Measurements from ENCODE around the gene MRPL55. TPM values are rescaled to one million over a fixed set of nuclear protein-coding genes. Genes with fewer than 3 reads are reported as not detected.

MRPL55 gene
- total and polyA plus RNA-seq, 2 of the 4 experiments (the other 2 are of a cell fraction), result 48.9 to 95.4 TPM

DNA sequence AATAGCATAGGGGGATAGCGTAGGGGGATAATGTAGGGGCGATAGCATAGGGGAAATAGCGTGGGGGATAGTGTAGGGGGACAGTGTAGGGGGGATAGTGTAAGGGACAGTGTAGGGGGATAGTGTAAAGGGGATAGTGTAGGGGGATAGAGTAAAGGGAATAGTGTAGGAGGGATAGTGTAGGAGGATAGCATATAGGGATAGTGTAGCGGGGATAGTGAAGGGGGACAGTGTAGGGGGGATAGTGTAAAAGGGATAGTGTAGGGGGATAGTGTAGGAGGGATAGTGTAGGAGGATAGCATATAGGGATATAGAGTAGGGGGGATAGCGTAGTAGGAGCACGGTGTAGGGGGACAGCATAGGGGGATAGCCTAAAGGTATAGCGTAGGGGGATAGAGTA, 40.7 kb downstream of the MRPL55 start:
- Histone ChIP-seq H3K56ac (ENCODE audit: extremely low read depth, insufficient read depth, low read length) (no peak overlapping the region), H4K91ac (ENCODE audit: insufficient read depth, low read depth, low read length) (no peak overlapping the region), H4K5ac (ENCODE audit: low read depth, low read length) (no peak overlapping the region), H3K36me3 (ENCODE audit: control insufficient read depth, insufficient read depth, low read length) (no peaks in the 10 kb centered on the region), H2AK9ac (replicated peaks; ENCODE audit: low read depth, low read length, poor library complexity) (no peak overlapping the region), H3K9me1 (ENCODE audit: insufficient read depth, low read length) (no peaks in the 10 kb centered on the region), H3K4ac (ENCODE audit: low read depth, low read length) (no peak overlapping the region), H2BK15ac (ENCODE audit: low read depth, low read length) (no peak overlapping the region), H2BK120ac (ENCODE audit: low read depth, low read length) (no peak overlapping the region), H3K4me3 (ENCODE audit: insufficient read depth, low read depth, low read length) (no peak overlapping the region), H3K4me2 (ENCODE audit: low read depth, low read length) (no peak overlapping the region), H4K20me1 (ENCODE audit: insufficient read depth, low read length) (peaks cover 3% of the 10 kb centered on the region; the same call in 1 of the 2 replicates), H2BK20ac (ENCODE audit: low read depth, low read length) (no peak overlapping the region), H3K9me3 (ENCODE audit: control insufficient read depth, insufficient read depth, low read length) (no peaks in the 10 kb centered on the region), H3K14ac (replicated peaks; ENCODE audit: low read depth, low read length) (no peak overlapping the region), H2BK5ac (ENCODE audit: low read depth, low read length, poor library complexity, severe bottlenecking) (no peak overlapping the region), H3K27me3 (ENCODE audit: control insufficient read depth, insufficient read depth, low read length) (peaks cover 40% of the 10 kb centered on the region), H3K9ac (ENCODE audit: low read depth, low read length) (no peak overlapping the region), H3K18ac (ENCODE audit: low read depth, low read length) (no peak overlapping the region), H3K4me1 (ENCODE audit: control insufficient read depth, insufficient read depth, low read length) (no peaks in the 10 kb centered on the region), H3K23ac (ENCODE audit: low read depth, low read length) (no peak overlapping the region), H2AFZ (replicated peaks; ENCODE audit: low read length, poor library complexity) (no peak overlapping the region), H3K79me1 (ENCODE audit: low read depth in 1 of 2, low read length in 2 of 2) (no peaks in the 10 kb centered on the region), H3K27ac (ENCODE audit: insufficient read depth, low read length) (no peak overlapping the region), H4K8ac (ENCODE audit: low read depth in 2 of 2, low read length in 2 of 2) (no peak overlapping the region), H2AK5ac (ENCODE audit: low read depth, low read length) (no peak overlapping the region)
- dilution Hi-C loops (cut with HindIII; ENCODE audit: low sequenced_read_pairs, unreplicated experiment) (no loop called here), intact Hi-C loops (cut with micrococcal nuclease) (no loop called here), in situ Hi-C loops (cut with MboI; ENCODE audit: low sequenced_read_pairs) (no loop called here)
- no peak for TF ChIP-seq FOS (IDR thresholded peaks at IDR 0.05; ENCODE audit: low read depth, low read length)
- DNase-seq (no peak), ATAC-seq (ENCODE audit: low read depth) (no peak)
- no TSS peak for BruUV-seq (replicated peaks)
- WGBS, 2 experiments (ENCODE audit: extremely low coverage in 2 of 2, insufficient read length in 1 of 2), result 37 to 100% methylated on average over 4 of the region's 7 CpGs
- CTCF ChIA-PET, result no interaction called here
- POLR2A ChIA-PET (ENCODE audit: unreplicated experiment), result no interaction called here
